Activated CD4-positive, alpha-beta T cell treated with anti-CD3 and anti-CD28 coated beads for 1 hour (primary cell): ENCODE results near the gene KRT14.
"Not testable (repeated sequence)": the region's sequence is repeated elsewhere in the genome, so short reads cannot be mapped to it uniquely, and the experiment has no call there.

Source experiments
- DNase-seq: peaks from one replicate; pipeline ENCODE4 v3.0.0-alpha.2; 2020

KRT14 gene

GRCh38 chr17:41544935-41545334, 41.8 kb downstream of the KRT14 start:
- no peak for DNase-seq

GRCh38 chr17:41544491-41544892, 42.2 kb downstream of the KRT14 start:
- DNase-seq = no peak

- DNase-seq = not testable (repeated sequence)
These were observed 43.9 kb downstream of the KRT14 start for GRCh38 chr17:41542786-41543185.

GRCh38 chr17:41542357-41542756, 44.3 kb downstream of the KRT14 start:
- no peak for DNase-seq

GRCh38 chr17:41540921-41541625, 45.6 kb downstream of the KRT14 start:
- DNase-seq = no peak

GRCh38 chr17:41539979-41540701, 46.6 kb downstream of the KRT14 start:
- DNase-seq = no peak

GRCh38 chr17:41539071-41539492, 47.6 kb downstream of the KRT14 start:
- no peak for DNase-seq

- no peak for DNase-seq
These were observed 48.1 kb downstream of the KRT14 start for GRCh38 chr17:41538565-41538991.

GRCh38 chr17:41537990-41538389, 48.7 kb downstream of the KRT14 start:
- no peak for DNase-seq

- DNase-seq = no peak
These were observed 49.1 kb downstream of the KRT14 start for GRCh38 chr17:41537614-41537954.

- no peak for DNase-seq
These were observed 49.7 kb downstream of the KRT14 start for GRCh38 chr17:41536741-41537613.

GRCh38 chr17:41535764-41536481, 50.8 kb downstream of the KRT14 start:
- DNase-seq = no peak

GRCh38 chr17:41534899-41535546, 51.7 kb downstream of the KRT14 start:
- DNase-seq = no peak

- DNase-seq = no peak
These were observed 53.1 kb downstream of the KRT14 start for GRCh38 chr17:41533613-41534012.

- no peak for DNase-seq
These were observed 53.6 kb downstream of the KRT14 start for GRCh38 chr17:41532947-41533570.
